ENCODE measurements around the gene CRELD2. TPM values are rescaled to one million over a fixed set of nuclear protein-coding genes. Genes with fewer than 3 reads are reported as not detected.
A peak's percentile ranks its signal among the peaks of the same experiment; 100 is the strongest.

The CRELD2 gene
- total and polyA plus RNA-seq, 3 donors from 2014 or later, result 57.9 to 64.2 (median 58.3) TPM

DNA sequence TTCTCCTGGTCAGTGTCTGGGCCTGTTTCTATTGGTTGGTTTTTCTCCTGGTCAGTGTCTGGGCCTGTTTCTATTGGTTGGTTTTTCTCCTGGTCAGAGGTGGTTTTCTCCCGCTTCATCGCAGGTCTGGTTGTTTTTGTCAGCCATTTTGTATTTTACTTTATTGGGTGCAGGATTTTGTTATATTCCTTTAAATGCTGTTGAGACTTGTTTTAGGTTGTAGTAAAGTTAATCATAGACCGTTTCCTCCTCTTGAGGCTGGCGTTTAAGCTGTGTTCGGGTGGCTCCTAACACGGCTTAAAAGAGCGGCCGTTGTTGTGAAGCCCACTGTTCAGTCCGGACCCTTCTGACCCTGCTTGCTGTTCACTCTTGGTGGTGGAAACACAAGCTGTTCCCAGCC lies 38.6 kb upstream of the CRELD2 start:
- Histone ChIP-seq H3K27me3 (no peaks in the 10 kb centered on the region), H3K9me3 (no peaks in the 10 kb centered on the region), H3K4me1 (no peaks in the 10 kb centered on the region), H3K36me3 (ENCODE audit: low read depth, missing control alignments) (no peaks in the 10 kb centered on the region), H3K27ac (peak overlapping the region in 1 of 2 donors; percentile 5), H3K4me3 (peak overlapping the region; percentile 1 to 20)
- no peak for TF ChIP-seq POLR2A (IDR thresholded peaks at IDR 0.05)
- TF ChIP-seq, protein P1, sequence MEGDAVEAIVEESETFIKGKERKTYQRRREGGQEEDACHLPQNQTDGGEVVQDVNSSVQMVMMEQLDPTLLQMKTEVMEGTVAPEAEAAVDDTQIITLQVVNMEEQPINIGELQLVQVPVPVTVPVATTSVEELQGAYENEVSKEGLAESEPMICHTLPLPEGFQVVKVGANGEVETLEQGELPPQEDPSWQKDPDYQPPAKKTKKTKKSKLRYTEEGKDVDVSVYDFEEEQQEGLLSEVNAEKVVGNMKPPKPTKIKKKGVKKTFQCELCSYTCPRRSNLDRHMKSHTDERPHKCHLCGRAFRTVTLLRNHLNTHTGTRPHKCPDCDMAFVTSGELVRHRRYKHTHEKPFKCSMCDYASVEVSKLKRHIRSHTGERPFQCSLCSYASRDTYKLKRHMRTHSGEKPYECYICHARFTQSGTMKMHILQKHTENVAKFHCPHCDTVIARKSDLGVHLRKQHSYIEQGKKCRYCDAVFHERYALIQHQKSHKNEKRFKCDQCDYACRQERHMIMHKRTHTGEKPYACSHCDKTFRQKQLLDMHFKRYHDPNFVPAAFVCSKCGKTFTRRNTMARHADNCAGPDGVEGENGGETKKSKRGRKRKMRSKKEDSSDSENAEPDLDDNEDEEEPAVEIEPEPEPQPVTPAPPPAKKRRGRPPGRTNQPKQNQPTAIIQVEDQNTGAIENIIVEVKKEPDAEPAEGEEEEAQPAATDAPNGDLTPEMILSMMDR (IDR thresholded peaks at IDR 0.05), result no peak
- WGBS, 2 donors, result 64 to 77% methylated on average over 9 of the region's 9 CpGs
- intact Hi-C loops (cut with DNase I; ENCODE audit: low total_unique reads), result no loop called here
- DNase-seq, result no peak

DNA sequence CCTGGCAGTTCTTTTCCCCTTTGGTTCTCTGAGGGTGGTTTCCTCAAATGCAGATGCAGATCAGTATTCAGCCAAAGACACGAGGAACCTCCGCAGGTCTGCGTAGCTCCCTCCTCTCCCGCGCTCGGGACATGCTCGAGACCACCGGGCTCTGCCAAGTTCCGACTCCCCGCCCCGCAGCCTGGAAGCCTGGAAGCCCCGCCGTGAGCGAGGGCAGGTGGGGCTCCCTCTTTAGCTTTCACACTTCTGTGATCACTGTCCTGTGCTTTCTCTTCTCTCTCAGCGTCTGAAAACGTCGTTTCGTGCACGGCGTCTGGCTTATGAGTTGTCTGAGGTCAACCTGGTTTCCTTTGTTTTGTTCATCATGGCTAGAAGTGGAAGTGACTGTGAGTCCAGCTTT lies 38.2 kb upstream of the CRELD2 start:
- Histone ChIP-seq H3K4me1 (no peaks in the 10 kb centered on the region), H3K27ac (peak overlapping the region in 1 of 2 donors; percentile 5), H3K9me3 (no peaks in the 10 kb centered on the region), H3K27me3 (no peaks in the 10 kb centered on the region), H3K4me3 (peak overlapping the region; percentile 1 to 20), H3K36me3 (ENCODE audit: low read depth, missing control alignments) (no peaks in the 10 kb centered on the region)
- WGBS, 2 donors, result 52 to 55% methylated on average over 20 of the region's 20 CpGs
- intact Hi-C loops (cut with DNase I; ENCODE audit: low total_unique reads), result no loop called here
- DNase-seq, result no peak
- TF ChIP-seq POLR2A (IDR thresholded peaks at IDR 0.05), result no peak
- TF ChIP-seq, protein P1 (IDR thresholded peaks at IDR 0.05), result no peak

DNA sequence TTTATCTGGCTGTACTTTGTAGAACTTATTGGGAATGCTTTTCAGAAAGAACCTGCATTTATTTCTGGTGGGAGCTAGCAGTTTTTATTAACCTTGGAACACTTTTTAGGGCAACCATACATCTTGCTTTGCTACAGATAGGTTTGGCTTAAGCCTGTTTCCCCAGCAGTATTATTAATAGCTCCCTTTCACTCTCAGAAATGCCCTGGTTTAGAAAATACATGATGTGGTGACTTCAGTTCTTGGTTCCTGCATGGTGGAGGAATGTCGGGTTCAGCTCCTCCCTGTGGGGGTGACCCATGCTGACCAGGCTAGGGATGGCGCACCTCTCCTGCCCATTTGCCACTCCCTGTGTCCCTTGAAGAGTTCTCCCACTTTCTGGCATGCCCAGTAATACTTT lies 36.6 kb upstream of the CRELD2 start:
- intact Hi-C loops (cut with DNase I; ENCODE audit: low total_unique reads), result no loop called here

GRCh38 chr22:49882519-49883293 lies 35.7 kb upstream of the CRELD2 start:
- H3K9me3 ChIP-seq, result no peaks in the 10 kb centered on the region
- H3K27me3 ChIP-seq, result no peaks in the 10 kb centered on the region
- no peak overlapping the region for H3K27ac ChIP-seq
- H3K36me3 ChIP-seq (ENCODE audit: low read depth, missing control alignments), result no peaks in the 10 kb centered on the region
- TF ChIP-seq, protein P1 (IDR thresholded peaks at IDR 0.05), result no peak
- no peak for TF ChIP-seq POLR2A (IDR thresholded peaks at IDR 0.05)
- no peak for DNase-seq
- intact Hi-C loops (cut with DNase I; ENCODE audit: low total_unique reads), result no loop called here
- H3K4me3 ChIP-seq, result no peak overlapping the region
- 91 to 93% methylated on average over 21 of the region's 21 CpGs for WGBS, 2 donors
- H3K4me1 ChIP-seq, result no peaks in the 10 kb centered on the region

More for the DNA sequence above, 36.6 kb upstream of the CRELD2 start:
- no peak for TF ChIP-seq POLR2A (IDR thresholded peaks at IDR 0.05)
- TF ChIP-seq, protein P1 (IDR thresholded peaks at IDR 0.05), result no peak
- no peaks in the 10 kb centered on the region for H3K36me3 ChIP-seq (ENCODE audit: low read depth, missing control alignments)
- H3K9me3 ChIP-seq, result no peaks in the 10 kb centered on the region
- H3K4me3 ChIP-seq, result no peak overlapping the region
- WGBS, 2 donors, result 95 to 100% methylated on average over 2 of the region's 2 CpGs
- no peak overlapping the region for H3K27ac ChIP-seq
- no peaks in the 10 kb centered on the region for H3K27me3 ChIP-seq
- H3K4me1 ChIP-seq, result no peaks in the 10 kb centered on the region
- DNase-seq, result no peak

DNA sequence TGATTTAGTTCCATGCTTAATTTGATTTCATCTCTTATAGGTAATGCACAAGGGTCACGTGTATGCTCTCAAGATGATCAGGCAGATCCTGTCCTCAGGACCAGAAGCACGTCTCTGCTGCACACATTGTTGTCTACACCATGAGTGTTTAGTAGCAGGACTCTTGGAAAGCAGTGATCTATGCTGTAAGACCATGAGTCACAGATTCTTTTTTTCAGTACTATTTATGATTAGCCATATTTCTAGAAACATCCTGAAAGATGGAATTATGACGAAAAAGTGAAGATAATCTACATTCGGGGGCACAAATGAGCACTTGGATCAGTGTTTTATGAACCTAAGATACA lies 35.2 kb upstream of the CRELD2 start:
- H3K27me3 ChIP-seq, result no peaks in the 10 kb centered on the region
- intact Hi-C loops (cut with DNase I; ENCODE audit: low total_unique reads), result no loop called here
- H3K4me1 ChIP-seq, result no peaks in the 10 kb centered on the region
- no peak overlapping the region for H3K4me3 ChIP-seq
- H3K36me3 ChIP-seq (ENCODE audit: low read depth, missing control alignments), result no peaks in the 10 kb centered on the region
- TF ChIP-seq POLR2A (IDR thresholded peaks at IDR 0.05), result no peak
- TF ChIP-seq, protein P1 (IDR thresholded peaks at IDR 0.05), result no peak
- no peaks in the 10 kb centered on the region for H3K9me3 ChIP-seq
- DNase-seq, result no peak
- no peak overlapping the region for H3K27ac ChIP-seq
- 92 to 96% methylated on average over 4 of the region's 4 CpGs for WGBS, 2 donors
